Activated CD8-positive, alpha-beta T cell treated with anti-CD3 and anti-CD28 coated beads for 36 hours (primary cell): ENCODE measurements around the gene DOK4. TPM values are rescaled to one million over a fixed set of nuclear protein-coding genes. Genes with fewer than 3 reads are reported as not detected.

Experiments used
- ATAC-seq: fragments of 200-7000 bp; cut with Tn5 transposase; one replicate; pipeline ENCODE4 v1.10.0; 2021; ENCODE audit warnings: mild to moderate bottlenecking, moderate library complexity
- CTCF ChIA-PET: fragments of 350-600 bp; sonication (Branson Sonifier 250); formaldehyde crosslinking; loops from one replicate; lab custom pipeline; 2021; ENCODE audit warnings: antibody characterized with exemption; lab: Charles Lee
- POLR2A ChIA-PET: fragments of 350-600 bp; sonication (Branson Sonifier 250); formaldehyde crosslinking; loops from one replicate; lab custom pipeline; 2021; ENCODE audit warnings: antibody characterized with exemption; lab: Charles Lee
- DNase-seq: peaks from one replicate; pipeline ENCODE4 v3.0.0-alpha.2; 2020
- H3K27ac Mint-ChIP-seq: one replicate; pipeline ENCODE4 v1.8.0; 2021; ENCODE audit warnings: mild to moderate bottlenecking, mixed read lengths
- H3K27me3 Mint-ChIP-seq: one replicate; pipeline ENCODE4 v1.8.0; 2021; ENCODE audit warnings: mixed read lengths
- H3K36me3 Mint-ChIP-seq: one replicate; pipeline ENCODE4 v1.8.0; 2021; ENCODE audit warnings: low read depth, mixed read lengths
- H3K4me1 Mint-ChIP-seq: one replicate; pipeline ENCODE4 v1.8.0; 2021; ENCODE audit warnings: low read depth, mixed read lengths
- H3K4me3 Mint-ChIP-seq: one replicate; pipeline ENCODE4 v1.8.0; 2021; ENCODE audit warnings: mild to moderate bottlenecking, moderate library complexity, mixed read lengths
- H3K9me3 Mint-ChIP-seq: one replicate; pipeline ENCODE4 v1.8.0; 2021; ENCODE audit warnings: mixed read lengths
- CTCF ChIP-seq: fragments of 200-600 bp; IDR thresholded peaks from one replicate; pipeline ENCODE4 v1.8.0; 2022; ENCODE audit warnings: antibody characterized with exemption, mild to moderate bottlenecking
- intact Hi-C: fragments of 100-400 bp; cut with micrococcal nuclease; formaldehyde crosslinking; loops from one replicate; pipeline ENCODE4 v1.10.0; 2022
- total RNA-seq, 2 experiments: library from RNA; stranded (reverse); gene quantifications; one replicate each; pipeline ENCODE4 v1.2.3, GENCODE V29; 2021

DOK4 gene
- total RNA-seq, 2 experiments from 2014 or later, result 4.6 to 5.1 TPM

DNA sequence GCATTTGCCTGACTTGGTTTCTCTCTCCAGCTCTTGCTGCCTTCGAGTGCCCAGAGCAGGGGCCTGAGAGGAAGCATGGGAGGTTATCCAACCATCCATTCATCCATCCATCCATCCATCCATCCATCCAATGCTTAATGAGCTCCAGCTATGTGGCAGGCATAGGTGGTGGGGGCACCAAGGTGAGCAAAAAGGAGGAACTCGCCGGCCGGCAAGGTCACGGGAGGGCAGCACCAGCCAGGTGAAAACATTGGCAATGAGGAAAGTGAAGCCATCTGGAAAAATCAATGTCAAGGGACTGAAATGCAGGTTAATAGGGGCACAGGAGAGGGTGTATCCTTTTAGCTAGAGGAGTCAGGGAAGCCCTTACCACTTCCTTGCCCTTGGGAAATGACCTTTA lies 18.2 kb upstream of the DOK4 start:
- intact Hi-C loops, result no loop called here
- no peak for TF ChIP-seq CTCF
- no peaks in the 10 kb centered on the region for H3K36me3 Mint-ChIP-seq
- ATAC-seq (no peak), DNase-seq (no peak)
- peaks cover 11% of the 10 kb centered on the region for H3K4me1 Mint-ChIP-seq
- H3K27me3 Mint-ChIP-seq, result no peaks in the 10 kb centered on the region
- CTCF ChIA-PET, result interaction anchor here (1.2 to 1.4 kb wide), 2 partner anchors 17 to 18 kb away, joined by 3 read pairs; no protein-coding TSS in a partner anchor
- H3K4me3 Mint-ChIP-seq, result no peak overlapping the region
- H3K27ac Mint-ChIP-seq, result no peak overlapping the region
- POLR2A ChIA-PET, result interaction anchor here (1.2 to 1.3 kb wide), 2 partner anchors 16 to 42 kb away, joined by 3 to 4 read pairs; partner anchors contain the start of gene POLR2C
- H3K9me3 Mint-ChIP-seq, result no peaks in the 10 kb centered on the region

DNA sequence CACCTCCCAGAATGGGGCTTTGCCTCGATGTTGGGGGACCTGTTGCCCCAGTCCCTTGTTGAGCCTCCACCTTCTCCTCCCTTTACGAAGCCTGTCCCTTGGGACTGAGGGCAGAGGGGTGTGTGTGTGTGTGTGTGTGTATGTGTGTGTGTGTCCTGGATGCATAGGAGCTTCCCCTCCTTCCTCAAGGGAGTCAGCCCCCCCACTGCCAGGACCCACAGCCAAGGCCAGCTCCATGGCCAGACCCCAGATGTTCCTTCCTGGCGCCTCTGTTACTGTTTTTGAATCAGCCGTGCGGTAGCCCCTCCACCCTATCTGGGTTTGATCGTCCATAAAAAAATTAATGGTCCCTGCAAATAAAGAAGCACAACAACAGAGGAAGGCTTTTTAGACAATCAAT lies 17.7 kb upstream of the DOK4 start:
- Mint-ChIP-seq H3K27ac (no peak overlapping the region), H3K36me3 (no peaks in the 10 kb centered on the region), H3K4me3 (no peak overlapping the region), H3K4me1 (peaks cover 11% of the 10 kb centered on the region), H3K9me3 (no peaks in the 10 kb centered on the region), H3K27me3 (no peaks in the 10 kb centered on the region)
- ATAC-seq, result no peak
- no peak for DNase-seq
- no peak for TF ChIP-seq CTCF
- POLR2A ChIA-PET, result interaction anchor here (1.3 kb wide), 1 partner anchor 42 kb away, joined by 3 read pairs; the partner anchor contains the start of gene POLR2C
- CTCF ChIA-PET, result no interaction called here
- intact Hi-C loops, result no loop called here

- Mint-ChIP-seq H3K9me3 (no peaks in the 10 kb centered on the region), H3K27ac (no peak overlapping the region), H3K4me1 (peaks cover 11% of the 10 kb centered on the region), H3K36me3 (no peaks in the 10 kb centered on the region), H3K27me3 (no peaks in the 10 kb centered on the region), H3K4me3 (no peak overlapping the region)
- DNase-seq (no peak), ATAC-seq (no peak)
- POLR2A ChIA-PET, result interaction anchor here (1.3 kb wide), 1 partner anchor 41 kb away, joined by 3 read pairs; the partner anchor contains the start of gene POLR2C
- no peak for TF ChIP-seq CTCF
- intact Hi-C loops, result no loop called here
- CTCF ChIA-PET, result no interaction called here
Measured at GRCh38 chr16:57503366-57503765, 17.1 kb upstream of the DOK4 start.

- no peaks in the 10 kb centered on the region for H3K36me3 Mint-ChIP-seq
- no peak overlapping the region for H3K4me3 Mint-ChIP-seq
- ATAC-seq (no peak), DNase-seq (no peak)
- TF ChIP-seq CTCF, result no peak
- intact Hi-C loops, result no loop called here
- no peak overlapping the region for H3K27ac Mint-ChIP-seq
- H3K9me3 Mint-ChIP-seq, result no peaks in the 10 kb centered on the region
- H3K27me3 Mint-ChIP-seq, result no peaks in the 10 kb centered on the region
- POLR2A ChIA-PET, result no interaction called here
- peaks cover 11% of the 10 kb centered on the region for H3K4me1 Mint-ChIP-seq
- CTCF ChIA-PET, result interaction anchor here (1.0 to 1.3 kb wide), 2 partner anchors 18 to 25 kb away, joined by 3 to 4 read pairs; no protein-coding TSS in a partner anchor
Measured at GRCh38 chr16:57502048-57502775, 15.9 kb upstream of the DOK4 start.

- Mint-ChIP-seq H3K4me1 (peaks cover 11% of the 10 kb centered on the region), H3K27ac (no peak overlapping the region), H3K27me3 (no peaks in the 10 kb centered on the region), H3K9me3 (no peaks in the 10 kb centered on the region), H3K36me3 (no peaks in the 10 kb centered on the region), H3K4me3 (no peak overlapping the region)
- intact Hi-C loops, result no loop called here
- TF ChIP-seq CTCF, result no peak
- ChIA-PET POLR2A (interaction anchor here (1.0 to 1.4 kb wide), 2 partner anchors 26 to 39 kb away, joined by 3 to 5 read pairs; partner anchors contain the start of gene POLR2C), CTCF (interaction anchor here (1.3 kb wide), 1 partner anchor 18 kb away, joined by 4 read pairs; no protein-coding TSS in a partner anchor)
- no peak for ATAC-seq
- DNase-seq, result no peak
Measured at GRCh38 chr16:57501492-57501891, 15.2 kb upstream of the DOK4 start.
